ENCODE data around the gene ENDOD1. TPM values are rescaled to one million over a fixed set of nuclear protein-coding genes. Genes with fewer than 3 reads are reported as not detected.

ENDOD1 gene
- total and polyA plus RNA-seq, 2 donors from 2014 or later = 19.3 to 69.0 TPM

GRCh38 chr11:95068549-95068948 is 21.1 kb upstream of the ENDOD1 start:
- Histone ChIP-seq H3K27ac (ENCODE audit: low read depth in 2 of 2, low read length in 2 of 2) (peak overlapping the region; percentile 97 to 98), H3K9ac (ENCODE audit: low read length in 3 of 3) (peak overlapping the region; percentile 85 to 96 (median 96)), H3K4me1 (ENCODE audit: control insufficient read depth in 2 of 3, insufficient read depth in 2 of 3, low read depth in 1 of 3, low read length in 3 of 3) (peaks cover 0 to 8% (median 5%) of the 10 kb centered on the region in 3 donors), H3K4me3 (ENCODE audit: low read length in 3 of 3) (peak overlapping the region; percentile 94 to 98 (median 96)), H3K9me3 (ENCODE audit: control insufficient read depth in 2 of 3, insufficient read depth in 1 of 3, low read length in 3 of 3) (no peaks in the 10 kb centered on the region), H3K27me3 (ENCODE audit: control insufficient read depth, insufficient read depth, low read length) (no peaks in the 10 kb centered on the region), H3K36me3 (ENCODE audit: control insufficient read depth in 2 of 3, insufficient read depth in 3 of 3, low read length in 3 of 3) (peaks cover 0 to 2% (median 0%) of the 10 kb centered on the region in 3 donors)
- DNase-seq = peak; percentile 87 to 97 (median 90)
- intact Hi-C loops (cut with DNase I) = no loop called here
- TF ChIP-seq CTCF (IDR thresholded peaks at IDR 0.05; ENCODE audit: borderline replicate concordance, extremely low read depth, insufficient read depth) = no peak
- peak; percentile 81 for FAIRE-seq

- H3K4me1 ChIP-seq (ENCODE audit: control insufficient read depth in 2 of 3, insufficient read depth in 2 of 3, low read depth in 1 of 3, low read length in 3 of 3) = peaks cover 10 to 16% (median 16%) of the 10 kb centered on the region in 3 donors
- no peak for FAIRE-seq
- no peak for TF ChIP-seq CTCF (IDR thresholded peaks at IDR 0.05; ENCODE audit: borderline replicate concordance, extremely low read depth, insufficient read depth)
Observed at GRCh38 chr11:95070471-95070870, 19.2 kb upstream of the ENDOD1 start.

GRCh38 chr11:95072948-95073347 is 16.7 kb upstream of the ENDOD1 start:
- Histone ChIP-seq H3K4me3 (ENCODE audit: low read length in 3 of 3) (no peak overlapping the region), H3K27ac (ENCODE audit: low read depth in 2 of 2, low read length in 2 of 2) (no peak overlapping the region), H3K9ac (ENCODE audit: low read length in 3 of 3) (no peak overlapping the region), H3K9me3 (ENCODE audit: control insufficient read depth in 2 of 3, insufficient read depth in 1 of 3, low read length in 3 of 3) (no peaks in the 10 kb centered on the region), H3K27me3 (ENCODE audit: control insufficient read depth, insufficient read depth, low read length) (no peaks in the 10 kb centered on the region), H3K4me1 (ENCODE audit: control insufficient read depth in 2 of 3, insufficient read depth in 2 of 3, low read depth in 1 of 3, low read length in 3 of 3) (peaks cover 14 to 27% (median 16%) of the 10 kb centered on the region in 3 donors), H3K36me3 (ENCODE audit: control insufficient read depth in 2 of 3, insufficient read depth in 3 of 3, low read length in 3 of 3) (peaks cover 0 to 2% (median 0%) of the 10 kb centered on the region in 3 donors)
- FAIRE-seq (no peak), DNase-seq (no peak)
- intact Hi-C loops (cut with DNase I) = loop anchor here (10.0 kb wide), 1 partner anchor 62 kb away; no protein-coding TSS in a partner anchor
- TF ChIP-seq CTCF (IDR thresholded peaks at IDR 0.05; ENCODE audit: borderline replicate concordance, extremely low read depth, insufficient read depth) = no peak

More at GRCh38 chr11:95070471-95070870, 19.2 kb upstream of the ENDOD1 start:
- H3K27me3 ChIP-seq (ENCODE audit: control insufficient read depth, insufficient read depth, low read length) = no peaks in the 10 kb centered on the region
- DNase-seq = no peak
- no peaks in the 10 kb centered on the region for H3K9me3 ChIP-seq (ENCODE audit: control insufficient read depth in 2 of 3, insufficient read depth in 1 of 3, low read length in 3 of 3)
- H3K4me3 ChIP-seq (ENCODE audit: low read length in 3 of 3) = no peak overlapping the region
- peaks cover 0 to 2% (median 0%) of the 10 kb centered on the region in 3 donors for H3K36me3 ChIP-seq (ENCODE audit: control insufficient read depth in 2 of 3, insufficient read depth in 3 of 3, low read length in 3 of 3)
- H3K9ac ChIP-seq (ENCODE audit: low read length in 3 of 3) = no peak overlapping the region
- intact Hi-C loops (cut with DNase I) = loop anchor here (10.0 kb wide), 1 partner anchor 64 kb away; no protein-coding TSS in a partner anchor
- H3K27ac ChIP-seq (ENCODE audit: low read depth in 2 of 2, low read length in 2 of 2) = no peak overlapping the region

Data from kidney (tissue), 14 donors.